GM10847 (cell line): ENCODE measurements around the gene PTRH1.
A peak's percentile ranks its signal among the peaks of the same experiment; 100 is the strongest.

Experiments
- POLR2A ChIP-seq: IDR thresholded peaks from 2 replicates; pipeline ENCODE4 v1.6.1; 2011; ENCODE audit not compliant: insufficient read length; ENCODE audit errors: extremely low read depth

Gene PTRH1

DNA sequence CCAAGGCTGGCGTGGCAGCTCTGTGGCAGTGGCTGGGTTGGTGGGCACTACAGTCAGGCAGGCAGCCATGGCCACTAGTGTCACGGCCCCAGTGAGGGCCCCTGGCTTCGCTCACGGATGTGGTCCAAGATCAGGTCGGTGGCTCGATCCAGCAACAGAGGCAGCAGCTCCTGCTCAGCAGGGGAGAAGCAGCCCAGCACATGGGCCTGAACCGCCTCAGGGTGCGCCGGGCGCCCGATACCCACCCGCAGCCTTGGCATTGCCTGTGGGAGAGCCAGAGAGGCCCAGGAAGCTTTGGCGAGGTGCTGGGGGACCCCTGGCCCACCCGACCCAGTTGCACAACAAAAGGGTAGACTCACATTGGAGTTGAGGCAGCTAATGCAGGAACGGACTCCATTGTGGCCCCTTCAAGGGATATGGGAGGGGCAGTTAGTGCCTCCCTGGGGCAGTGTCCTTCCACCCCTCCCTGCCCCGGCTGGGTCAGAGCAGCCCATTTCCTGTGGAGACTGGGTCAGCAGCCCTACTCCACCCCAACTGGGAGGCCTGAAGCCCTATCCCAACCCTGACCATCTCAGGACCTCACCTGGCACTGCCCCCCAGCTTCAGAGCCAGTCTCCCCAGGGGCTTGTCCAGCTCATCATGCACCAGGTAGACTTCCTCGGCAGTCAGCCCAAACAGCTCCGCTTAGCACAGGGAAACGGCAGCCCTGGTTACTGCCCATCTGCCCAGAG, 1.3 kb downstream of the PTRH1 start:
- no peak for TF ChIP-seq POLR2A

DNA sequence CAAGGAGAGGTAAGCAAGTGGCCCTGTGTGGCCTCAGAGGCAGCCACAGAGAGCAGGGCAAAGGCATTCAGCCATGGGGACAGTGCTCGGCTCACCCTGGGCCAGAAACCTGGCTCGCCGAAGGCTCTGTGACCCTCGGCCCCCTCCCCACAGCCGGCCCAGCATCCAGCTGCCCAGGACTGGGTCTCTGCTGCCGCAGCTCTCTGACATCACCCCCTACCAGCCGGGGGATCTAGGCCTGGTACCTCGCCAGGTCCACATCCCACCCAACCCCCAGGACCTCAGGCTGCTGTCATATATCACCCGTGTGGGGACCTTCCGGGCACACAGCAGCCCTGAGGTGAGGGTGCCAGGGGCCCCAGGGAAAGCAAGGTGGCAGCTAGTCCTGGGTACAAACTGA, 2.6 kb downstream of the PTRH1 start:
- no peak for TF ChIP-seq POLR2A

DNA sequence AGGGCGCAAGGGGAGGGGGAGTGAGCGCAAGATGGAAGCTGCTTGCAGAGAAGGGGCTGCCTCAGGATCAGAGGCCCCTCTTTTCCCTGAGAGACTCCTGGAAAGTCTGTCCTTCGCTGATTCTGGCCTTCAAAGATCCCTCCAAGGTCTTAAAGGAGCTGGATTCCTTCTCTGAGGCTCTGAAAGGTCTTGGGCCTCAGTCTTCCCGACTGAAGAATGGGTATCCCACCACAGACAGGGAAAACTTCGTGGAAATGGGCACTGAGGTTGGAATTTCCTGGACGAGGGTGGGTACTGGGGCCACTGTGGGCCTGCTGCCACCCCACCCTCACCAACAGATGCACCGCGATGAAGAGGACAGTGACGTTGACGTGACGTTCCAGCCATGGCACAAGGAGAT, 3.1 kb downstream of the PTRH1 start:
- TF ChIP-seq POLR2A = no peak

DNA sequence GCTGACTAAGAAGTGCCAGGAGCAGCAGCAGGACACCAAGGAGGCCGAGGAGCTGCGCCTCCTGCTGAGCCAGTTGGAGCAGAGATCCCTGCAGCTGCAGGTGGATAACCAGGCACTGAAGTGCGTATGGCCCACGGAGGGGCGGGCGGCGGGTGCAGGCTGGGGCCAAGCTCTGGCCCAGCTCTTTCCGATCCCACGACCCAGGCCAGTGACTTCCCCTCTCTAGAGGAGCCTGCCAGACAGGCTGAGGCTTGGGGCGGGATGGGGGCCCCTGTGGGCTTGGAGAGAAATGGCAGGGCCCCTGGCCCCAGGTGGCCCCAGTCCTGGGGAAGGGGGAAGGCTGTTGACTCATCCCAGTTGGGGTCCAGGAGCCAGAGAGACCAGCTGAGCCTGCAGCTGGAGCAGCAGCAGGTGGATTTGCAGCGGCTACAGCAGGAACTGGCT, 3.6 kb downstream of the PTRH1 start:
- no peak for TF ChIP-seq POLR2A

DNA sequence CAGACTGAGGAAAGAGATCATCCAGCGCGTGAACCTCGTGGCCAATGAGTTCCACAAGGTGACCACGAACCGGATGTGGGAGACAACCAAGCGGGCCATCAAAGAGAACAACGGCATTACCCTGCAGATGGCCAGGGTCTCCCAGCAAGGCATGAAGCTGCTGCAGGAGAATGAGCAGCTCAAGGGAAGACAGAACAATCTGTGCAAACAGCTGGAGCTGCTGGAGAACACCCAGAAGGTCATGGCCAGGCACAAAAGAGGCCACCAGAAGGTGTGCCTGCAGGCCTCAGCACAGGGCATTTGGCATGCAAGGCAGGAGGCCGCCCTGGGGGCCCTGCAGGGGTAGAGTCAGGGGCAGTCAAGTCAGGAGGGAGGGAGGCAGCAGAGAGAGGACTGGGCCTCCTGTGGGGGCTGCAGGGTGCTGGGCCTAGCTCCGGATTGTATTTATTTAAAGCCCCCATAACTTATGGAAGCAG, 4.2 kb downstream of the PTRH1 start:
- TF ChIP-seq POLR2A = no peak

DNA sequence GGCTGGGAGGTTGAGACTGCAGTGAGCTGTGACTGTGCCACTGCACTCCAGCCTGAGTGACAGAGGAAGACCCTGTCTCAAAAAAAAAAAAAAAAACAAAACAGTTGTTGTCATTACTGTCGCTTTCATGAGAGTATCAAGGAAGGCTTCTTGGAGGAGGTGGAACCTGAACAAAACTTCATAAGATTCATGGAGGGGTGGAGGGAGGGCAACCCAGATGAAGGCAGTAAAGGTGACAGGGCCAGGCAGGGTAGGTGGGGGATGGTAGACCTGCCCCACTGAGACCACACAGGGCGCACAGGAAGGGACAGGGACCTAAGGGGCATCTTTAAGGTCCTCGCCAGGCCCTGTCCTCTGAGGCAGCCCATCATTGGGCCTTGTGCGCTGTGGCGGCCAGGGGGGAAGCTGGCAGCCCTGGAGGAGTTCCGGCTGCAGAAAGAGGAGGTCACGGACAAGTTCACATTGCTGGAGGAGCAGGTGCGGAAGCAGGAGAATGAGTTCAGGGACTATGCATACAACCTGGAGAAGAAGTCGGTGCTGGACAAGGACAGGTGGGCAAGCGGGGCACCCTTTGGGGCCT, 5.2 kb downstream of the PTRH1 start:
- no peak for TF ChIP-seq POLR2A

DNA sequence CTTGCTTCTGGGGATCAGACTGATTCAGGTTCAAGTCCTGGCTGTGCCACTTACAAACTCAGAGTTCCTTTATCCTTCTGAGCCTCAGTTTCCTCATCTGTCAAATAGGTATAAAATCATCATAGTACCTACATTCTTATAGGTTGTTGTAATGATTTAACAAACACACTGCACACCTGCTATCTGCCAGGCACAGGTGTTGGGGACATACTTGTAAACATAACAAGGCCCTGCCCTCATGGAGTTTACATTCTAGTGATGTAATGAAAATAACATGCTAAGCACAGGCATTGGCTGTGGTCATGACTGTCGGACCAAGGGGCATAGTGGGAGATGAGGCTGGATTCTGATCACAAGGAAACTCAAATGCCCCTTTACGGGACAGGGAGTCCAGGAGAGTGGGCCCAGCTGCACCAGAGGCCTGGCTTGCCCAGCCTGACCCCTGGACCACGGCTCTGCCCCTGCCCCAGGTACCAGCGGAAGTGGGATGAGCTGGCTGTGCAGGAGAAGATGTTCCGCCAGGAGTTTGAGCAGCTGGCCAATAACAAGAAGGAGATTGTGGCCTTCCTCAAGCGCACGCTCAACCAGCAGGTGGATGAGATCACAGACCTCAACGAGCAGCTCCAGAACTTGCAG, 6.4 kb downstream of the PTRH1 start:
- TF ChIP-seq POLR2A = no peak

DNA sequence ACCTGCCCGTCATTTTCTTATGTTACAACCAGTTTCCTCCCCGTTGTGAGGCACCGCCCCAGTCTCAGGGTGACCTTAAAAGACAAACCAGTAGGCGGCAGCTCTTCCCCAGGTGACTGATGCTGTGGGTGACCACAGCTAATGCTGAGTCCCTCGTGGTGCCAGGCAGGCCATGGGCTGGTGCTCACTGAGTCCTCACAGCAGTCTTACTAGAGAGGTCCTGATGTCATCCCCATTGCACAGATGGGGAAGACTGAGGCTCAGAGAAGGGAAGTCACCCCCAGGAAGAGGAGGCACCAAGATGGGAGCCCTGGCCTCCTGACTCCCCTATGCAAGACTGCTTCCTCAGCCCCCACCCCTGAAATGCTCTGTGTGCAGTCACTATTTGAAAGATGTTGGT, 7.7 kb downstream of the PTRH1 start:
- TF ChIP-seq POLR2A = no peak

DNA sequence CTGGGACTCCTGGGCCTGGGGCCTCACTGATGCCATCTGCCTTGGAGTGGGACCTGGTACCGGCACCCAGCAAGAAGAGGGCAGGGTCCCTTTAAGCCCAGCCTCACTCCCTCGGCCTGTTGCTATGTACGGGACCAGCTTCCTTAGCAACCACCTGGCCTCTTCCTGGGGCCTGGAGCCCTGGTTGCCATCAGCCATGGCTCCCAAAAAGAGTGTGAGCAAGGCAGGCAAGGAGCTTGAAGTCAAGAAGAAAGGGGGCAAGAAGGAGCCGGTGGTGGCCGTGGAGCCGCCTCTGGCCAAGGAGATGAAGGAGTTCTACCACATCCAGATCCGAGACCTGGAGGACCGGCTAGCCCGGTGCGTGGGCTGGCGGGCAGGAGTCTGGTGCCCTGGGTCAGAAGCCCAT, 8.6 kb downstream of the PTRH1 start, which contains the start of gene CFAP157:
CFAP157 (plus strand) TSS at position 153 of the 406 bp plus-strand sequence; CDS start at position 197, 44 bp downstream.
- no peak for TF ChIP-seq POLR2A

DNA sequence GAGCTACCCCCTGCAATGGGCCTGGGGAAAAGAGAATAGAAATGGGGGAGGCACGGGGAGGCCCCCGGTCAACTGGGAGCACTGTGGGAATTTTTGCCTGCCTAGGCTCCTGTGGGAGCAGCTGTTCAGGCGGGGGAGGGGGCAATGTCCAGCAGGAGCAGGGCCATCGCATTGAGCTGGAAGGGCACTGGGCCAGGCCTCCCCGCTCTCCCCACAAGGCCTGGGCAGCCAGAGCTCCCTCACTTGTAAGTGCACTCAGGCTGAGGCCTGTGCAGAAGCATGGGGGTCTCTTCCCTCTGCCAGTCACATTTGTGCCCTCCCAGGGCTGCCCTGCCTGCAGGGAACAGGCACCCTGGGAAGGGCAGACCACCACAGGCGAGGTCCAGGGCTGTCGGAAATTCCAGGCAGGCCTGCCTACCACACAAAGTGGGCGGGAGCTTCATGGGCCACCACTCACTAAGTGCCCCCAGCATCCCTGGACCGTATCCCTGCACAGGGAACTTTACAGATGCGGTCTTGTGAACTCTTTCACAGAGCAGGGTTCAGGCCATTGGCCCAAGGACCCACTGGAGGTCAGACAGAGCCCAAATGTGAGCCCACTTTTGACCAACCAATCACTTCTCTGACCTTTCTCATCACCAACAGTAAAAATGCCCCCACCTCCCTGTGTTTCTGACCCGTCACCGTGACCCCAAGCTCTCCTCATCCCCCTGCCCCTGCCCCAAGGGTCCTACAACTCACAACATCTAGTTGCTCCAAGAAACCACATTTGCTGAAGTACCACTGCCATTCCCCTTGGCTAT, 9.7 kb downstream of the PTRH1 start:
- TF ChIP-seq POLR2A = no peak

DNA sequence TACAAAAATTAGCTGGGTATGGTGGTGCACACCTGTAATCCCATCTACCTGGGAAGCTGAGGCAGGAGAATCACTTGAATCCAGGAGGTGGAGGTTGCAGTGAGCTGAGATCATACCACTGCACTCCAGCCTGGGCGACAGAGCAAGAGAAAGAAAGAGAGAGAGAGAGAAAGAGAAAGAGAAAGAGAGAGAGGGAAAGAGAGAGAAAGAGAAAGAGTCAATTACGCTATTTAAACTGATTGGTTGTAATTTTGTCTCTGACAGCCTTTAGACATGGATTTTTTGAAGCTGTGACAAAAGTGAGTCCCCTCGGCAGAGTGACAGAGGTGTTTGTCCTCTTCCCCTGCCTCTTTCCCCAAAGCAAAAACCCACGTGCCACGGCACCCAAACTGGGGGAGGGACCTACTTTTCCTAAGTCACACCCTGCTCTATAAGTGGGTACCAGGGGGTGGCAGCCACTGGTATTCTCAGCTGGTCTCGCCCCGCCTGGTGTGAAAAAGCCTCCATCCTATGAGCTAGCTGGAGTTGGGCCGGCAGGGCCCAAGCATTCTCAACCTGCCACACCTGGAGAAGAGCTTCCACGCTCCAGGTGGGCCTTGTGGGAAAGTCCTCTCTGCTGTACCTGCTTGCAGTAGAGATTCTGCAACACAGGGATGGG, 12.0 kb downstream of the PTRH1 start:
- TF ChIP-seq POLR2A = no peak

DNA sequence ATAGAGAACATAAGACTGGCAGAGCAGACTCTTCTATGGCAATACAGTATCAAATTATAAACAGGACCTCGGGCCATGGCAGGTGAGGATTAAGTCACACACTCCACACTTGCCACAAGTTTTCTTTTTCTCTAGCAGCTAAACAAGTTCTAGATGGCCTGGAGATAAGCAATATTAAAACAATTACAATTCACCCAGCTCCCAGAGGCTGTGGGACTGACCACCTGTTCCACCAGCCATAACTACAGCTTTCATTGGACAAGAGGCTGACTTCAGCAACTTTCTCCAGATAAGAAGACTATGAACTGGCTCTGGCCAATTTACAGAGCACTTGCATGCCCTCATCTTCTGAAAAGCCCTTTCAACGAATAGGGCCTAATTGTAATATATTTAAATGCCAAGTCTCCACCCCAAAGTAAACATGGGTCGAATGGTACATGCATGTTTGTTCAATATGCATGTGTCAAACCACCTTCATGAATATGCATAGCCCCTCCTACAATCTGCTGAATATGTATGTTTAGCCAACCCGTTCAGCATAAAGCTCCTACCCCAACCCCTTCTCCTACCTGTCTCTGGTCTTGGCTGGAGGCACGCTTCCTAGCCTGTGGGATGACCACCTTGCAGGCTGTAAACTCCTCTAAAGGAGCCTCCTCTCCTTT, 14.7 kb downstream of the PTRH1 start:
- TF ChIP-seq POLR2A = no peak

DNA sequence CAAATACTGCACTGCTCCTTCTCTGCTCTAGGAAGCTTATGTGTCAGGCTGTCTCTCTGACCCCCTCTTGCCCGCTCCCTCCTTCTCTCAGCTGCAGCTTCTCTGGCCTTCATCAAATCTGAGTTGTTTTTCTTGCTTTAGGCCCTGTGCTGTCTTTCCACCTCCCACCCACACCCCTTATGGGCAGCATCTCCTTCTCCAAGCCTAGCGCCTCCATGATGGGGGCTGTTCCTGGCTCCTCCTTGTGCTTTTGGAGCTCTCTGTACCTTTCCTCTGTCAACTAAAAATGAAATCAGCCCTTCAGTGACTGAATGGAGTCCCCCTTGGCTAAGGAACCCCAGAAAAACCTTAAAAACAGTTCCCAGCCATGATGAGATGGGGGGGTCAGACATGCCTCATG, 15.3 kb downstream of the PTRH1 start:
- TF ChIP-seq POLR2A = no peak

DNA sequence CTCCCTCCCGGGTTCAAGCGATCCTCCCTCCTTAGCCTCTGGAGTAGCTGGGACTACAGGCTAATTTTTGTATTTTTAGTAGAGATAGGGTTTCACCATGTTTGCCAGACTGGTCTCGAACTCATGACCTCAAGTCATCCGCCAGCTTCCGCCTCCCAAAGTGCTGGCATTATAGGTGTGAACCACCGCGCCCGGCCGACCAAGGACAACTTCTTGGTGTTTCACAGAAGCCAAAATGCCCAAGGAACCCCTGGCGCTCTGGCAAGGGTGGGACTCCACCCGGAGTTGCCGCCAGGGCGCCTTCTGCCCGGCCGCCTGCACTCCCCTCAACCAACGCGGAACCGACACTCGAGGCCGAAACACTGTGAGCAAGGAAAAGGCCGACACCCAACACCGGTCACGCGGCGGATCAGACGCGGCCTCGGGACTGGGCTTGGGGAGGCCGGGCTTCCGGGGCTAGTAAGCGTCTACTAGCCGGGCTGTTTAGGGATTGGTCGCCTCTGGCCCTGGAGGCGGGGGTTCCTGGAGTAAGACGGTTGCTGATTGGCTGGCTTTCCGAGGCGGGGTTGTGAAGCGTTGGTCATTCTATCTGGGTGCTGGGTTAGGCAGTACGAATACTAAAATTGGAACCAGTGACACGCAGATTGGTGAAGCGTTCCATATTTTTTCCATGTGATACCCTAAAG, 16.3 kb downstream of the PTRH1 start:
- TF ChIP-seq POLR2A = peak; percentile 31

DNA sequence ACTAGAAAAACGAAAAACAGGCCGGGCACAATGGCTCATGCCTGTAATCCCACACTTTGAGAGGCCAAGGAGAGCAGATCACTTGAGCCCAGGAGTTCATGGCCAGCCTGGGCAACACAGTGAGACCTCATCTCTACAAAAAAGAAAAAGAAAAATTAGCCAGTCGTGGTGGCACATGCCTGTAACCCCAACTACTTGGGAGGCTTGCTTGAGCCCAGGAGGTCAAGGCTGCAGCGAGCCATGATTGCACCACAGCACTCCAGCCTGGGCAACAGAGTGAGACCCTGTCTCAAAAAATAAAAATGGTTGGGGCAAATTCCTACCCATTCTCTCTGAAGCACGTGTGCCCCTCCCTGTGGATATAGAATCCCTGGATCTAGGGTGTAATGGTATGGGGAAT, 17.1 kb downstream of the PTRH1 start:
- TF ChIP-seq POLR2A = no peak
